ENCODE measurements around the gene RAB9A. TPM values are rescaled to one million over a fixed set of nuclear protein-coding genes. Genes with fewer than 3 reads are reported as not detected.
"Not testable (repeated sequence)": the region's sequence is repeated elsewhere in the genome, so short reads cannot be mapped to it uniquely, and the experiment has no call there.

Gene RAB9A
- total RNA-seq, 1 experiment from 2014 or later, result 41.4 TPM

DNA sequence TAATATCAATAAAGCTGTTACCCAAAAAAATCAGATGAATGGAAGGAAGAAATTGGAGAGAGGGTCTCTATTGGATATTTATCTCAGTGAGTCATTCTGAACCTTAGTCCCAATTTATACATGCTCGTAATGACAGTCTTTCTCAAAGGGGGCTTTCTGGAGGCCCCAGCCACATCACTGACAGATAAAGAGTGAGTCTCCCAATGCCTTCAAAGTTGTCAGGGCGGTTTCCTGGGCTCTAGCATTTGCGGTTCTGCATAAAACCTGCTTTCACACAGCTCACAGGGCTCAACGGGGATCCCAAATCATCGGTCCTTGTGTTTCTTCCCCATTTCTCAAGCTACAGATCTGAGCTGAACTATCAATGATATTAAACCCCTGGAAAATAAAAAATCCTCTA lies 18.7 kb upstream of the RAB9A start:
- DNase-seq, result no peak

DNA sequence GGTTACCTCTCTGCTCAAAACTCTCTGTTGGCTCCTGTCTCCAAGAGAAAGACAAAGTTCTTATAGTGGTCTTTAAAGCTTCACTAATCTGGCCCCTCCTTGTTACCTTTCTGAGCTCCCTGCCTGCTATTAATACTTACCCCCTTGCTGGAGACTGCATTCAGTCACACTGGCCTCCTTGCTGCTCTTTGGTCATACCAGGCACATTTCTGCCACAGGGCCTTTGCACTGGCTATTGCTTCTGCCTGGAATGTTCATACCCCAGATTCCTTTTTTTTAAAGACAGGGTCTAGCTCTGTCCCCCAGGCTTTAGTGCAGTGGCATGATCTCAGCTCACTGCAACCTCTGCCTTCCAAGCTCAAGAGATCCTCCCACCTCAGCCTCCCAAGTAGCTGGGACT lies 15.9 kb upstream of the RAB9A start:
- Mint-ChIP-seq H3K36me3 (ENCODE audit: insufficient read depth, unreplicated experiment) (peaks cover 8% of the 10 kb centered on the region), H3K4me1 (ENCODE audit: low read depth, unreplicated experiment) (peaks cover 17% of the 10 kb centered on the region), H3K27ac (ENCODE audit: unreplicated experiment) (no peak overlapping the region), H3K4me3 (ENCODE audit: low read depth, unreplicated experiment) (no peak overlapping the region), H3K9me3 (ENCODE audit: low read depth, unreplicated experiment) (peaks cover 4% of the 10 kb centered on the region), H3K27me3 (ENCODE audit: unreplicated experiment) (no peaks in the 10 kb centered on the region)
- CTCF ChIA-PET, result interaction anchor here (0.6 kb wide), 1 partner anchor 628 kb away, joined by 3 read pairs; no protein-coding TSS in a partner anchor
- TF ChIP-seq, protein P1, sequence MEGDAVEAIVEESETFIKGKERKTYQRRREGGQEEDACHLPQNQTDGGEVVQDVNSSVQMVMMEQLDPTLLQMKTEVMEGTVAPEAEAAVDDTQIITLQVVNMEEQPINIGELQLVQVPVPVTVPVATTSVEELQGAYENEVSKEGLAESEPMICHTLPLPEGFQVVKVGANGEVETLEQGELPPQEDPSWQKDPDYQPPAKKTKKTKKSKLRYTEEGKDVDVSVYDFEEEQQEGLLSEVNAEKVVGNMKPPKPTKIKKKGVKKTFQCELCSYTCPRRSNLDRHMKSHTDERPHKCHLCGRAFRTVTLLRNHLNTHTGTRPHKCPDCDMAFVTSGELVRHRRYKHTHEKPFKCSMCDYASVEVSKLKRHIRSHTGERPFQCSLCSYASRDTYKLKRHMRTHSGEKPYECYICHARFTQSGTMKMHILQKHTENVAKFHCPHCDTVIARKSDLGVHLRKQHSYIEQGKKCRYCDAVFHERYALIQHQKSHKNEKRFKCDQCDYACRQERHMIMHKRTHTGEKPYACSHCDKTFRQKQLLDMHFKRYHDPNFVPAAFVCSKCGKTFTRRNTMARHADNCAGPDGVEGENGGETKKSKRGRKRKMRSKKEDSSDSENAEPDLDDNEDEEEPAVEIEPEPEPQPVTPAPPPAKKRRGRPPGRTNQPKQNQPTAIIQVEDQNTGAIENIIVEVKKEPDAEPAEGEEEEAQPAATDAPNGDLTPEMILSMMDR (IDR thresholded peaks at IDR 0.05; ENCODE audit: unreplicated experiment), result no peak
- BruUV-seq (replicated peaks), result no TSS peak
- DNase-seq, result no peak
- intact Hi-C loops (cut with micrococcal nuclease; ENCODE audit: unreplicated experiment), result no loop called here

More for the DNA sequence above, 18.7 kb upstream of the RAB9A start:
- CTCF ChIA-PET, result interaction anchor here (1.4 kb wide), 1 partner anchor 64 kb away, joined by 4 read pairs; the partner anchor contains the start of genes OFD1 and TRAPPC2
- Mint-ChIP-seq H3K4me1 (ENCODE audit: low read depth, unreplicated experiment) (peaks cover 36% of the 10 kb centered on the region), H3K27me3 (ENCODE audit: unreplicated experiment) (no peaks in the 10 kb centered on the region), H3K36me3 (ENCODE audit: insufficient read depth, unreplicated experiment) (peaks cover 8% of the 10 kb centered on the region), H3K9me3 (ENCODE audit: low read depth, unreplicated experiment) (peaks cover 4% of the 10 kb centered on the region), H3K27ac (ENCODE audit: unreplicated experiment) (peak overlapping the region; percentile 93), H3K4me3 (ENCODE audit: low read depth, unreplicated experiment) (no peak overlapping the region)
- intact Hi-C loops (cut with micrococcal nuclease; ENCODE audit: unreplicated experiment), result no loop called here
- TF ChIP-seq, protein P1 (IDR thresholded peaks at IDR 0.05; ENCODE audit: unreplicated experiment), result no peak
- no TSS peak for BruUV-seq (replicated peaks)

DNA sequence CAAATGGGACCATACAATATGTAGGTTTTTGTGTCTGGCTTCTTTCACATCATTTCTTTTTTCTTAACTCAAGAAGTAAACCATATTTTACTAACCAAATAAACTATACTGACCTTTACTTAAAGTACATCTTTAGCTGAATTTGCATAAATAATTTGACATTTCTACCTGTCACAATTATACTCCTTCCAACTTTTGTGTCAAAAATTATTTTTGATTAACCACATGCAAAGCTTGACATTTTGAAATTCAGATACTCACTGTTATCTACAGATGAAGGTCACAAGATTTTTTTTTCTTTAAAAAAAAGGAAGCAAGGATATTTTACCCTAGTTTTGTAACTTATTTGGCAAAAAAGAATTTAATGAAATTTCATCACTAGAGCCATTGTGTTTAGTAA lies 12.0 kb upstream of the RAB9A start:
- no peaks in the 10 kb centered on the region for H3K36me3 Mint-ChIP-seq (ENCODE audit: insufficient read depth, unreplicated experiment)
- no peak overlapping the region for H3K4me3 Mint-ChIP-seq (ENCODE audit: low read depth, unreplicated experiment)
- intact Hi-C loops (cut with micrococcal nuclease; ENCODE audit: unreplicated experiment), result no loop called here
- CTCF ChIA-PET, result no interaction called here
- no peak overlapping the region for H3K27ac Mint-ChIP-seq (ENCODE audit: unreplicated experiment)
- peaks cover 5% of the 10 kb centered on the region for H3K4me1 Mint-ChIP-seq (ENCODE audit: low read depth, unreplicated experiment)
- no TSS peak for BruUV-seq (replicated peaks)
- DNase-seq, result no peak
- TF ChIP-seq, protein P1 (IDR thresholded peaks at IDR 0.05; ENCODE audit: unreplicated experiment), result no peak
- no peaks in the 10 kb centered on the region for H3K27me3 Mint-ChIP-seq (ENCODE audit: unreplicated experiment)
- no peaks in the 10 kb centered on the region for H3K9me3 Mint-ChIP-seq (ENCODE audit: low read depth, unreplicated experiment)

DNA sequence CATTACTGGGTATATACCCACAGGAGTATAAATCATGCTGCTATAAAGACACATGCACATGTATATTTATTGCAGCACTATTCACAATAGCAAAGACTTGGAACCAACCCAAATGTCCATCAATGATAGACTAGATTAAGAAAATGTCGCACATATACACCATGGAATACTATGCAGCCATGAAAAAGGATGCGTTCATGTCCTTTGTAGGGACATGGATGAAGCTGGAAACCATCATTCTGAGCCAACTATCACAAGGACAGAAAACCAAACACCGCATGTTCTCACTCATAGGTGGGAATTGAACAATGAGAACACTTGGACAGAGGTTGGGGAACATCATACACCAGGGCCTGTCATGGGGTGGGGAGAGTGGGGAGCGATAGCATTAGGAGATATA lies 9.2 kb upstream of the RAB9A start:
- H3K27me3 Mint-ChIP-seq (ENCODE audit: unreplicated experiment); H3K9me3 Mint-ChIP-seq (ENCODE audit: low read depth, unreplicated experiment); CTCF ChIA-PET; H3K36me3 Mint-ChIP-seq (ENCODE audit: insufficient read depth, unreplicated experiment); DNase-seq; BruUV-seq (replicated peaks); H3K4me3 Mint-ChIP-seq (ENCODE audit: low read depth, unreplicated experiment); intact Hi-C loops (cut with micrococcal nuclease; ENCODE audit: unreplicated experiment); H3K27ac Mint-ChIP-seq (ENCODE audit: unreplicated experiment): not testable (repeated sequence)
- peaks cover 13% of the 10 kb centered on the region for H3K4me1 Mint-ChIP-seq (ENCODE audit: low read depth, unreplicated experiment)

DNA sequence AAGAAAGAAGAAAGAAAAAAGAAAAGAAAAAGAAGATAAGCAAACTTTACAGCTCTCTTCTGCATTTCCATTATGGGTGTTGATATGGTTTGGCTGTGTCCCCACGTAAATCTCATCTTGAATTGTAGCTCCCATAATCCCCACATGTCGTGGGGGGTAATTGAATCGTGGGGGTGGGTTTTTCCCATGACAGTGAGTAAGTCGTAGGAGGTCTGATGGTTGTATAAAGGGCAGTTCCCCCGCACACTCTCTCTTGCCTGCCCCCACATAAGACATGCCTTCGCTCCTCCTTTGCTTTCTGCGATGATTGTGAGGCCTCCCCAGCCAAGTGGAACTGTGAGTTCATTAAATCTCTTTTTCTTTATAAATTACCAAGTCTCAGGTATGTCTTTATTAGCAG lies 7.3 kb upstream of the RAB9A start:
- no peak for DNase-seq
- Mint-ChIP-seq H3K36me3 (ENCODE audit: insufficient read depth, unreplicated experiment) (no peaks in the 10 kb centered on the region), H3K9me3 (ENCODE audit: low read depth, unreplicated experiment) (no peaks in the 10 kb centered on the region), H3K4me3 (ENCODE audit: low read depth, unreplicated experiment) (no peak overlapping the region), H3K4me1 (ENCODE audit: low read depth, unreplicated experiment) (peaks cover 18% of the 10 kb centered on the region), H3K27me3 (ENCODE audit: unreplicated experiment) (no peaks in the 10 kb centered on the region), H3K27ac (ENCODE audit: unreplicated experiment) (no peak overlapping the region)
- TF ChIP-seq, protein P1 (IDR thresholded peaks at IDR 0.05; ENCODE audit: unreplicated experiment), result no peak
- CTCF ChIA-PET, result no interaction called here
- BruUV-seq (replicated peaks), result no TSS peak
- intact Hi-C loops (cut with micrococcal nuclease; ENCODE audit: unreplicated experiment), result no loop called here

Measured in Calu3 (cell line).